Measurements from ENCODE around the gene PRKAG2. TPM values are rescaled to one million over a fixed set of nuclear protein-coding genes. Genes with fewer than 3 reads are reported as not detected.

The PRKAG2 gene
- total RNA-seq, 2 experiments from 2014 or later, result 39.3 to 42.3 TPM

GRCh38 chr7:151774951-151775350 lies 102.0 kb downstream of the PRKAG2 start:
- H3K36me3 Mint-ChIP-seq (ENCODE audit: low read depth), result peaks cover 30% of the 10 kb centered on the region
- Histone ChIP-seq H3K4me1 (ENCODE audit: insufficient read depth, low read length) (peaks cover 7% of the 10 kb centered on the region), H3K27ac (ENCODE audit: low read depth in 1 of 2, low read length in 2 of 2) (no peak overlapping the region), H3K27me3 (ENCODE audit: control insufficient read depth in 1 of 2, insufficient read depth in 2 of 2, low read length in 2 of 2) (no peaks in the 10 kb centered on the region), H3K9me3 (ENCODE audit: control insufficient read depth in 1 of 2, insufficient read depth in 1 of 2, low read length in 2 of 2) (peaks cover 0 to 7% of the 10 kb centered on the region in 2 experiments), H3K36me3 (ENCODE audit: insufficient read depth, low read length) (peaks cover 20% of the 10 kb centered on the region), H3K4me3 (ENCODE audit: low read length) (no peak overlapping the region)
- H3K27me3 Mint-ChIP-seq, result no peaks in the 10 kb centered on the region
- H3K4me3 Mint-ChIP-seq, result no peak overlapping the region
- no peak for DNase-seq
- H3K9me3 Mint-ChIP-seq, result no peaks in the 10 kb centered on the region
- intact Hi-C loops (cut with DNase I, micrococcal nuclease), result loop anchor here in 1 of 2 experiments (10.0 kb wide), 1 partner anchor 60 kb away; no protein-coding TSS in a partner anchor
- ATAC-seq (ENCODE audit: poor library complexity), result no peak
- ChIA-PET CTCF (no interaction called here), POLR2A (no interaction called here)
- H3K4me1 Mint-ChIP-seq (ENCODE audit: low read depth), result peaks cover 17% of the 10 kb centered on the region
- H3K27ac Mint-ChIP-seq, result no peak overlapping the region
- TF ChIP-seq CTCF (IDR thresholded peaks at IDR 0.05), result no peak

- TF ChIP-seq CTCF (IDR thresholded peaks at IDR 0.05), result no peak
- Mint-ChIP-seq H3K36me3 (ENCODE audit: low read depth) (peaks cover 20% of the 10 kb centered on the region), H3K4me3 (no peak overlapping the region), H3K27me3 (no peaks in the 10 kb centered on the region), H3K9me3 (no peaks in the 10 kb centered on the region), H3K27ac (no peak overlapping the region), H3K4me1 (ENCODE audit: low read depth) (peaks cover 29% of the 10 kb centered on the region)
- intact Hi-C loops (cut with DNase I, micrococcal nuclease), result loop anchor here in 1 of 2 experiments (10.0 kb wide), 1 partner anchor 59 kb away; no protein-coding TSS in a partner anchor
- DNase-seq, result no peak
- Histone ChIP-seq H3K36me3 (ENCODE audit: insufficient read depth, low read length) (peaks cover 13% of the 10 kb centered on the region), H3K27ac (ENCODE audit: low read depth in 1 of 2, low read length in 2 of 2) (no peak overlapping the region), H3K4me1 (ENCODE audit: insufficient read depth, low read length) (peaks cover 18% of the 10 kb centered on the region), H3K27me3 (ENCODE audit: control insufficient read depth in 1 of 2, insufficient read depth in 2 of 2, low read length in 2 of 2) (no peaks in the 10 kb centered on the region), H3K4me3 (ENCODE audit: low read length) (no peak overlapping the region), H3K9me3 (ENCODE audit: control insufficient read depth in 1 of 2, insufficient read depth in 1 of 2, low read length in 2 of 2) (peaks cover 0 to 7% of the 10 kb centered on the region in 2 experiments)
- ChIA-PET POLR2A (no interaction called here), CTCF (interaction anchor here (1.1 kb wide), 1 partner anchor 17 kb away, joined by 3 read pairs; no protein-coding TSS in a partner anchor)
- no peak for ATAC-seq (ENCODE audit: poor library complexity)
These were observed 103.1 kb downstream of the PRKAG2 start for GRCh38 chr7:151773797-151774196.

GRCh38 chr7:151770232-151770631 lies 106.7 kb downstream of the PRKAG2 start:
- peaks cover 59% of the 10 kb centered on the region for H3K4me1 Mint-ChIP-seq (ENCODE audit: low read depth)

More at GRCh38 chr7:151770232-151770631, 106.7 kb downstream of the PRKAG2 start:
- ChIA-PET CTCF (interaction anchor here (1.5 kb wide), 1 partner anchor 12 kb away, joined by 8 read pairs; no protein-coding TSS in a partner anchor), POLR2A (interaction anchor here (1.5 kb wide), 1 partner anchor 107 kb away, joined by 4 read pairs; the partner anchor contains the start of gene PRKAG2)
- ATAC-seq (ENCODE audit: poor library complexity) (no peak), DNase-seq (no peak)
- H3K36me3 Mint-ChIP-seq (ENCODE audit: low read depth), result peaks cover 9% of the 10 kb centered on the region
- H3K4me3 ChIP-seq (ENCODE audit: low read length), result no peak overlapping the region
- peak overlapping the region; percentile 68 to 80 for H3K27ac ChIP-seq (ENCODE audit: low read depth in 1 of 2, low read length in 2 of 2)
- H3K36me3 ChIP-seq (ENCODE audit: insufficient read depth, low read length), result peaks cover 10% of the 10 kb centered on the region
- H3K27me3 ChIP-seq (ENCODE audit: control insufficient read depth in 1 of 2, insufficient read depth in 2 of 2, low read length in 2 of 2), result no peaks in the 10 kb centered on the region
- peak overlapping the region; percentile 89 for H3K27ac Mint-ChIP-seq
- H3K4me1 ChIP-seq (ENCODE audit: insufficient read depth, low read length), result peaks cover 48% of the 10 kb centered on the region
- peak overlapping the region; percentile 54 for H3K4me3 Mint-ChIP-seq
- no peaks in the 10 kb centered on the region for H3K9me3 ChIP-seq (ENCODE audit: control insufficient read depth in 1 of 2, insufficient read depth in 1 of 2, low read length in 2 of 2)
- no peak for TF ChIP-seq CTCF (IDR thresholded peaks at IDR 0.05)
- H3K27me3 Mint-ChIP-seq, result no peaks in the 10 kb centered on the region
- H3K9me3 Mint-ChIP-seq, result no peaks in the 10 kb centered on the region
- intact Hi-C loops (cut with DNase I, micrococcal nuclease), result loop anchor here in 1 of 2 experiments (10.0 kb wide), 1 partner anchor 55 kb away; no protein-coding TSS in a partner anchor
